ENCODE results near the gene RBM8A.
"Not testable (repeated sequence)": the region's sequence is repeated elsewhere in the genome, so short reads cannot be mapped to it uniquely, and the experiment has no call there.

RBM8A gene

GRCh38 chr1:145946477-145946986, 19.2 kb upstream of the RBM8A start:
- H3K27ac ChIP-seq = no peak overlapping the region

DNA sequence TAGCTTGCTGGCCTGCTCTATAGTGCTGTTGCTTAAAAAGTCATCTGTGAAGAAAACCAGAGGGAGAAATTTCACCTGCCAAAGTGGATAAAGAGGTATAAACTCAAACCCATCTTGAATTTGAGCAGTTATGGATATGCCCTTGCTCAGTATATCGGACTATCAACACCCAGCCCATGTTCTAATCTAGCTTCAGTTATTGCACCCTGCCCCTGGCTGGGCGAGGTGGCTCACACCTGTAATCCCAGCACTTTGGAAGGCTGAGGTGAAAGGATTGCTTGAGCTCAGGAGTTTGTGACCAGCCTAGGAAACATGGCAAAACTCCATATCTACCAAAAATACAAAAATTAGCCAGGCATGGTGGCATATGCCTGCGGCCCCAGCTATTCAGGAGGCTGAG, 17.2 kb upstream of the RBM8A start:
- no peak for TF ChIP-seq CTCF (IDR thresholded peaks at IDR 0.05)
- TF ChIP-seq ZFX (IDR thresholded peaks at IDR 0.05; ENCODE audit: borderline replicate concordance) = no peak
- no peak overlapping the region for H3K27ac ChIP-seq

More at GRCh38 chr1:145946477-145946986, 19.2 kb upstream of the RBM8A start:
- TF ChIP-seq CTCF (IDR thresholded peaks at IDR 0.05) = no peak
- no peak for TF ChIP-seq ZFX (IDR thresholded peaks at IDR 0.05; ENCODE audit: borderline replicate concordance)

DNA sequence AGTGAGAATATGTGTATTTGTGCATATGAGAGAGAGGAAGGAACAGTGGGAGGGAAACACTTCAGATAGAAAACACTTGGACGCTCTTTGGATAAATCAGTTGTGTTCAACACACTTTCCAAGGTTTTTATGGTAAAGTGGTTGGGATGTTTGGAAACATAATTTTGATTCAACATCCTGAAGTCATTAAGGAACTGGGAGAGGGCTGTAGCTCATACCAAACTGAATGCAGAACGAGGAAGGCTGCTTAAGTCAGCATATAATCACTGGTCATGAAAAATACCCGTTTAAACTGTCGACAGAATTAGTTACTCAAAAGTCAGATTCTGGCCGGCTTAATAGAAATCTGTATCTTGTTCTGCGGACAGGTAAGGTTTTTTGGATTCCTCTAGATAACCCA, 15.6 kb upstream of the RBM8A start:
- no peak overlapping the region for H3K27ac ChIP-seq
- TF ChIP-seq ZFX (IDR thresholded peaks at IDR 0.05; ENCODE audit: borderline replicate concordance) = no peak

- TF ChIP-seq ZFX (IDR thresholded peaks at IDR 0.05; ENCODE audit: borderline replicate concordance) (no peak), CTCF (IDR thresholded peaks at IDR 0.05) (no peak)
- H3K27ac ChIP-seq = no peak overlapping the region
Measured at GRCh38 chr1:145942405-145942804, 15.1 kb upstream of the RBM8A start.

- TF ChIP-seq ZFX (IDR thresholded peaks at IDR 0.05; ENCODE audit: borderline replicate concordance) (no peak), CTCF (IDR thresholded peaks at IDR 0.05) (no peak)
- no peak overlapping the region for H3K27ac ChIP-seq
Measured at GRCh38 chr1:145937436-145937835, 10.2 kb upstream of the RBM8A start.

GRCh38 chr1:145936247-145936646, 9.0 kb upstream of the RBM8A start:
- no peak overlapping the region; the same call in 1 of the 2 replicates for H3K27ac ChIP-seq
- TF ChIP-seq ZFX (IDR thresholded peaks at IDR 0.05; ENCODE audit: borderline replicate concordance) (no peak), CTCF (IDR thresholded peaks at IDR 0.05) (no peak)

- no peak for TF ChIP-seq ZFX (IDR thresholded peaks at IDR 0.05; ENCODE audit: borderline replicate concordance)
- TF ChIP-seq CTCF (IDR thresholded peaks at IDR 0.05) = no peak
- H3K27ac ChIP-seq = no peak overlapping the region; the same call in 1 of the 2 replicates
Measured at GRCh38 chr1:145935708-145936107, 8.4 kb upstream of the RBM8A start.

DNA sequence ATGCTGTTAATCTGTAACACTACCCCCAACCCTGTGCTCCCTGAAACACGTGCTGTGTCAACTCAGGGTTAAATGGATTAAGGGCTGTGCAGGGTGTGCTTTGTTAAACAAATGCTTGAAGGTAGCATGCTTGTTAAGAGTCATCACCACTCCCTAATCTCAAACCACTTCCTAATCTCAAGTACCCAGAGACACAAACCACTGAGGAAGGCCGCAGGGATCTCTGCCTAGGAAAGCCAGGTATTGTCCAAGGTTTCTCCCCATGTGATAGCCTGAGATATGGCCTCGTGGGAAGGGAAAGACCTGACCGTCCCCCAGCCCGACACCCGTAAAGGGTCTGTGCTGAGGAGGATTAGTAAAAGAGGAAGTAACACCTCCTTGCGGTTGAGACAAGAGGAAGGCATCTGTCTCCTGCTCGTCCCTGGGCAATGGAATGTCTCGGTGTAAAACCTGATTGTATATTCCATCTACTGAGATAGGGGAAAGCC, 5.3 kb upstream of the RBM8A start:
- H3K27ac ChIP-seq = not testable (repeated sequence)
